ENCODE data around the gene IGFL3.
"Not testable (repeated sequence)": the region's sequence is repeated elsewhere in the genome, so short reads cannot be mapped to it uniquely, and the experiment has no call there.

The IGFL3 gene

GRCh38 chr19:46124638-46125115 lies at the start of gene IGFL3:
Gene IGFL3 (minus strand): TSS chr19:46124688. CDS start chr19:46124649, 39 bp downstream.
- Histone ChIP-seq H3K79me2 (ENCODE audit: control insufficient read depth, low read length) (no peaks in the 10 kb centered on the region), H3K9me3 (ENCODE audit: control insufficient read depth, insufficient read depth, low read length) (no peaks in the 10 kb centered on the region), H4K20me1 (ENCODE audit: control insufficient read depth, insufficient read depth, low read depth, low read length) (no peaks in the 10 kb centered on the region), H3F3A (ENCODE audit: control insufficient read depth, insufficient read depth) (no peaks in the 10 kb centered on the region), H3K27ac (ENCODE audit: low read depth, low read length) (no peak within 1 kb of the TSS), H3K9me2 (replicated peaks; ENCODE audit: control insufficient read depth, low read length) (no peaks in the 10 kb centered on the region), H3K36me3 (ENCODE audit: control insufficient read depth, low read length) (no peaks in the 10 kb centered on the region), H3K4me2 (ENCODE audit: low read length) (no peak within 1 kb of the TSS), H3K4me3 (ENCODE audit: low read length) (no peak within 1 kb of the TSS), H3K4me1 (ENCODE audit: control insufficient read depth, low read length) (no peaks in the 10 kb centered on the region), H3K27me3 (ENCODE audit: control insufficient read depth, low read length) (peaks cover 32% of the 10 kb centered on the region)
- TF ChIP-seq EZH2phosphoT487 (IDR thresholded peaks at IDR 0.05; ENCODE audit: borderline replicate concordance, low read length) (no peak), CTCF (IDR thresholded peaks at IDR 0.05; ENCODE audit: low read depth, low read length, poor library complexity, severe bottlenecking) (no peak)

GRCh38 chr19:46173886-46174480 lies 49.5 kb upstream of the IGFL3 start:
- Histone ChIP-seq H3K9me3 (ENCODE audit: control insufficient read depth, insufficient read depth, low read length) (no peaks in the 10 kb centered on the region), H3F3A (ENCODE audit: control insufficient read depth, insufficient read depth) (no peaks in the 10 kb centered on the region), H3K36me3 (ENCODE audit: control insufficient read depth, low read length) (no peaks in the 10 kb centered on the region), H3K4me2 (ENCODE audit: low read length) (no peak overlapping the region), H3K9me2 (replicated peaks; ENCODE audit: control insufficient read depth, low read length) (no peaks in the 10 kb centered on the region), H3K4me1 (ENCODE audit: control insufficient read depth, low read length) (no peaks in the 10 kb centered on the region), H4K20me1 (ENCODE audit: control insufficient read depth, insufficient read depth, low read depth, low read length) (no peaks in the 10 kb centered on the region), H3K27me3 (ENCODE audit: control insufficient read depth, low read length) (0 out of 2 replicates have a peak, but pooled peaks cover 3% of the 10 kb centered on the region), H3K79me2 (ENCODE audit: control insufficient read depth, low read length) (no peaks in the 10 kb centered on the region), H3K4me3 (ENCODE audit: low read length) (no peak overlapping the region), H3K27ac (ENCODE audit: low read depth, low read length) (no peak overlapping the region)
- TF ChIP-seq EZH2phosphoT487 (IDR thresholded peaks at IDR 0.05; ENCODE audit: borderline replicate concordance, low read length) (no peak), CTCF (IDR thresholded peaks at IDR 0.05; ENCODE audit: low read depth, low read length, poor library complexity, severe bottlenecking) (no peak)

GRCh38 chr19:46162731-46163130 lies 38.2 kb upstream of the IGFL3 start:
- no peak overlapping the region for H3K4me2 ChIP-seq (ENCODE audit: low read length)
- no peaks in the 10 kb centered on the region for H3K4me1 ChIP-seq (ENCODE audit: control insufficient read depth, low read length)
- TF ChIP-seq CTCF (IDR thresholded peaks at IDR 0.05; ENCODE audit: low read depth, low read length, poor library complexity, severe bottlenecking), result no peak
- TF ChIP-seq EZH2phosphoT487 (IDR thresholded peaks at IDR 0.05; ENCODE audit: borderline replicate concordance, low read length), result no peak
- no peaks in the 10 kb centered on the region for H3K36me3 ChIP-seq (ENCODE audit: control insufficient read depth, low read length)
- H3K79me2 ChIP-seq (ENCODE audit: control insufficient read depth, low read length), result no peaks in the 10 kb centered on the region
- H3K4me3 ChIP-seq (ENCODE audit: low read length), result no peak overlapping the region
- no peak overlapping the region for H3K27ac ChIP-seq (ENCODE audit: low read depth, low read length)
- 0 out of 2 replicates have a peak, but pooled peaks cover 3% of the 10 kb centered on the region for H3K9me3 ChIP-seq (ENCODE audit: control insufficient read depth, insufficient read depth, low read length)
- H3F3A ChIP-seq (ENCODE audit: control insufficient read depth, insufficient read depth), result no peaks in the 10 kb centered on the region
- H3K27me3 ChIP-seq (ENCODE audit: control insufficient read depth, low read length), result no peaks in the 10 kb centered on the region
- no peaks in the 10 kb centered on the region for H3K9me2 ChIP-seq (replicated peaks; ENCODE audit: control insufficient read depth, low read length)
- H4K20me1 ChIP-seq (ENCODE audit: control insufficient read depth, insufficient read depth, low read depth, low read length), result no peaks in the 10 kb centered on the region

- not testable (repeated sequence) for H3K9me2 ChIP-seq (replicated peaks; ENCODE audit: control insufficient read depth, low read length); H3K36me3 ChIP-seq (ENCODE audit: control insufficient read depth, low read length); H3K27ac ChIP-seq (ENCODE audit: low read depth, low read length); H3K9me3 ChIP-seq (ENCODE audit: control insufficient read depth, insufficient read depth, low read length); H3K4me3 ChIP-seq (ENCODE audit: low read length); H3K79me2 ChIP-seq (ENCODE audit: control insufficient read depth, low read length); H3K4me2 ChIP-seq (ENCODE audit: low read length); H3F3A ChIP-seq (ENCODE audit: control insufficient read depth, insufficient read depth); H3K27me3 ChIP-seq (ENCODE audit: control insufficient read depth, low read length); H3K4me1 ChIP-seq (ENCODE audit: control insufficient read depth, low read length); H4K20me1 ChIP-seq (ENCODE audit: control insufficient read depth, insufficient read depth, low read depth, low read length)
Observed at GRCh38 chr19:46161642-46162257, 37.3 kb upstream of the IGFL3 start.
